Right kidney (tissue), 1 donor: Measurements from ENCODE around the gene RTN4R.

Source experiments
- DNase-seq: peaks from one replicate; pipeline ENCODE4 v3.0.0-alpha.2; 2016

Gene RTN4R

DNA sequence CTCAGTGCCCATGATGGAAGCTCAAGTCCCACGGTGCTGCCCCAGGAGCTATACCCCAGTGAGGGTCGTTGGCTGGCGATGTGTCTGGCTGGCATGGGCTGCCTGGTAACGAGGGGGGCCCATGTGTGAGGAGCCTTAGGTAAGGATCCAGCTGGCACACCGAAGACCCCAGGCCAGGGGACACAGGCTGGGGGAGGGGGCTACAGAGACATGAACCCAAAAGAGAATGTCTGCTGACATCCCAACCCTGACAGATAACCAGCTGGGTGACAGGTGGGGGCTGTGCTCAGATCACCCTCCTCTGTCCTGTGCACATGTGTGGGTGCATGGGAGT, 39.2 kb downstream of the RTN4R start:
- DNase-seq = no peak

GRCh38 chr22:20228055-20228938, 39.8 kb downstream of the RTN4R start:
- no peak for DNase-seq

DNA sequence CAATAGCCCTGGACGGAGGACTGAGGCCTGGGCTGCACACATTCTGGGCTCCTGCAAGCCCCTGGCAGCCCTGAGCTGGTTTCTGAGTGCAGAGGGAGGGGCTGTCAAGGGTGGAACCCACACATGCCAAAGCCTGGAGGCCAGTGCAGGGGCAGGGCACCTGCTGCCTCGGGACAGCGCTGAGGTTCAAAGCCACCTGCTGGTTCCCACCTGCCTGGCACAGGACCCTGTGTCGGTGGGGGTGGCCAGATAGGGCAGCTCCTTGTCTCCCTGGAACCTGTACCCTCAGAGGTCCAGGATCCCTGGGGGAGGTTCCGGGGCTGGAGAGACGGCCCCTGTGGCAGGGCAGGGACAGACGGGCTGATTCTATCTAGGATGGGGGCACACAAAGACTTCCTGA, 40.8 kb downstream of the RTN4R start:
- no peak for DNase-seq

DNA sequence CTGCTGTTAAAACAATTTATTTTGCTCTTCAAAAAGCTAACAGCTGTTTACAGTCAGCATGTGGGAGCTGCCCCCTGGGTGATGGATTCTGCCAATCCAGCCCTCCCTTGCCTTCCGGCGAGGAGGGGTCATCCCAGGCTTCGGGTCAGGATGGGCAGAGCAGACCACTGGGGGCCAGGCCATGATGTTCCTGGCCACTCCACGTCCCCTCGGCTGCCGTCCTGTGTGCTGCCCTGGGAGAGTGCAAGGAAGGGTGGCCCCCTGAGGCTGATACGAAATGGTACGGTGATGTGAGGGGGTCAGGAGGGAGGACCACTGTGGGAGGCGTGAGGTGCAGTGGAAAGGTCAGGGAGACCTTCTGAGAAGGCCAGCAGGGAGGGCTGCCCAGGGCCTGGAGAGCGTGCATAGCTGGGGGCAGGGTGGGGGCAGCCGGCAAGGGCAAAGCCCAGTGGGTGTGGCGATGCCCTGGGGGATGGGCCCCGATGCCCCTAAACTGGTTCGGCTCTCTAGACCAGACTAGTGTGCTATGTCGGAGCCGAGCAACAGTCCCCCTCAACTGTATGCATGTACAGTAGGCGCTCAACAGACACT, 41.3 kb downstream of the RTN4R start:
- DNase-seq = no peak

DNA sequence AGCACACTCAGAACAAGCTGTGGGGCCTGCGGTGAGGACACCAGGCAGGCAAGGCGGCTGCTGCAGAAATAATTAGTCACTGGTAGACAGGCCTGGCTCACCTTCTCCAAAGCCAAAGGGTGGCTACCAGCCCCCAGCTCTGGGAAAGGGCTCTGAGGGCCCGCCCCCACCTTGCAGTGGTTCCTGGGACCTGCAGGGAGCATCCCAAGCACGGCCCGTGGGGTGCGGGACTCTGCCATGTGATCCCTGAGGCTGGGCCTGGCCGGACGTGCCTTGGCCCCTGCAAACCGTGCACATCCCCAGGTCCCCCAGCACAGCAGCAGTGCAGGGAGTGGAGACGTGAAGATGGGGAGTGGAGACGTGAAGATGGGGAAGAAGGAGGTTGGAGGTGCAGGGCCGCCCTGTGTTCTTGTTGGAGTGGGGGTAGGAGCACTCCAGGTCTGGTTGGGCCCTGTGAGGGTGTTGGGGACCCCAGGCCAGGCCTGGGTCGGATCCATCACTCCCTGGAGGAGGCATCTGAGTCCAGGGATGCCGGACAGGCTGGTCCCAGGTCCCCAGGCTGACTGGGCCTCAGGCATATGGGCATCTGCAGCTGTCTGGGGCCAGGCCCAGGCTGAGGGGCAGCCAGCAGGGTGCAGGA, 41.9 kb downstream of the RTN4R start:
- DNase-seq = no peak

DNA sequence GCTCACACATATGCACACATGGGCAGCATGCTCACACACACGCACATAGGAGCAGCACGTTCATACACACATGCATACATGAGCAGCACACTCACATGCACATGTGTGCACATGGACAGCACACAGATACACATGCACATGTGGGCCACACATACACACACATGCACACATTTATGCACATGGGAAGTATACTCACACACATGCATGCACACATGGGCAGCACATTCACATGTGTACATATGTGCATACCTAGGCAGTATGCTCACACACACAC, 42.5 kb downstream of the RTN4R start:
- no peak for DNase-seq

- DNase-seq = no peak
Observed at GRCh38 chr22:20224917-20225692, 43.0 kb downstream of the RTN4R start.

- no peak for DNase-seq
Observed at GRCh38 chr22:20224256-20224626, 43.9 kb downstream of the RTN4R start.

GRCh38 chr22:20223421-20224255, 44.5 kb downstream of the RTN4R start:
- no peak for DNase-seq

GRCh38 chr22:20222764-20223420, 45.2 kb downstream of the RTN4R start:
- no peak for DNase-seq

DNA sequence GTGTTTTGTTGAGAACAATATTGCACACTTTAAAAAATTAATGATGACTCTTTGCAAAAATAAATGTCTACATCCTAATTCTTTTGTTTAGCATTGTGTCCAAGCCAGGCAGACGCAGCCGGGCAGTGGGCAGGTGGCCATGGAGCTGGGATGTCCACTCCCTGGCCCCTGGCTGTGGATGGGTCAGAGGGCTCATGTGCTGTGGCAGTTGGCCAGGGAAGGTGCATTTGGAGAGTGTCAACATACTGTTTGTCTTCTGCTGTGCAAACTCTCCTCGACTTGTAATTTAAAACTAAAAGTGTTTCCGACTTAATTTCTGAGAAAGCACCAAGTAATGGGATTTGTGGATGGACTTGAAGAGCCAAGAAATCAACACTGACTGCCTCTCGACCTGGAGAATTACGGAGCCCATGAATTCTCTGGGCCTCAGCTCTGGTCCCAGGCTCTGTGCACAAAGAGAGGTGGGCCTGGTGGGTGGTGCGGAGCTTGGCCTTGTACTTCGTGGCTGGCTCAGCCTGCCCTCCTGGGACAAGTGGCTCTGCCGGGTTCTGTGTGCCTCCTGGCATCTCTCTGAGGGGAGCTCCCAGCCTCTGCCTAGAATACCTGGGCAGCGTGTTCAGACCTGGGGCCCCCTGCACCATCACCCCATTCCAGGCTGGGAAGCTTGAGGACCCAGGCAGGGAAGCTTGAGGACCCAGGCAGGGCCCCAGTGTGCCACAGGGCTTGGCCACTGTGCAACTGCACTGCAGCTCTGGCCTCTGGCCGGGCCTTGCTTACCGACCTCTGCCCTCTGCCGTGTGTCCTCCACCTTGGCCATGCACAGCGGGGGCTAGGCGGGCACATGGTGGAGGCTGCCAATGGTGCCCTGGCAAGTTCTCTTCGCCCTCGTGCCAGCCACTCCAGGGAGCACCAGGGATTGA, 46.4 kb downstream of the RTN4R start:
- DNase-seq = no peak

DNA sequence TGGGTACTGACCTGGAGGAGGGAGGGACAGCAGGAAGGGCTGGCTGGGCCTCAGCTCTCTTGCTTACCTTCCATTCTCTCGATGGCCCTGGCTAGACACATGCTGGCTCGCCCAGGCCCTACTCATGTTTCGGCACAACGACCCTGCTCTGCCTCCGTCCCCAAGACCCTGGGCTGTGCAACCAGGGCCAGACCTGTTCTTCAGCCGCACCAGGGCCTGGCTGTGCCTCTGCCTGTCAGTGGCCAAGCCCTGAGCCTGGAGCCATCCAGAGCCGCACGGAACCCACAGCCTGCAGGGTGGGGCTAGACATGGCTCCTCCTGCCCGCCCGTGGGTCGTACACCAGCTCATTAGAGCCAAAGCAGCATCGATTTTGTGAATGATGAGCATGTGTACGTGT, 47.5 kb downstream of the RTN4R start:
- DNase-seq = no peak

- DNase-seq = no peak
Observed at GRCh38 chr22:20219667-20220628, 48.2 kb downstream of the RTN4R start.

GRCh38 chr22:20218987-20219386, 49.1 kb downstream of the RTN4R start:
- no peak for DNase-seq

DNA sequence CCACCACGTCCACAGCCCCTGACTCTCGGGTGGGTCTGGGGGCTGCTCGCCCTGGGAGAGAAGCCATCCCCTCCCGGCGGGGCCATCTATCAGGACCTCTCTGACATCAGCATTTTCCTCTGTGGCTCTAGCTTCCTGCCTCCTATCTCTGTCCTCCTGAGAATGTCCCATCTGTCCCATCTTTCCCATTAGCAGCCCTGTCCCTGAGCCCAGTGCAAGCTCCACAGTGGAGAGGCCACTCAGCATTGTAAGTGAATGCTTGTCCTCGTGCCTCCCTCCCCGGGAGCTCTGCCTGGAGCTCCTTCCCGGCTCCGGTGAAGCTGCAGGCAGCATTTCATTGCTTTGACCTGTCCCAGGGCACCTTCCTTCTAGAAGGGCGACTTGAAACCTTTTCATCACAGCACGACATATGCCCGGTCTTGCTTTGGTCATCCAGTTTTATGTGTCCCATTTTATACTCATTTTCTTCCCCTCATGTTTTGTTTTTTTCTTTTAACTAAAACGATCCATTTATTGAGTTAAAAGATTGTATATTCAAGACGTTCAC, 49.7 kb downstream of the RTN4R start:
- DNase-seq = no peak

- no peak for DNase-seq
Observed at GRCh38 chr22:20217563-20217962, 50.6 kb downstream of the RTN4R start.

- no peak for DNase-seq
Observed at GRCh38 chr22:20216863-20217499, 51.1 kb downstream of the RTN4R start.

DNA sequence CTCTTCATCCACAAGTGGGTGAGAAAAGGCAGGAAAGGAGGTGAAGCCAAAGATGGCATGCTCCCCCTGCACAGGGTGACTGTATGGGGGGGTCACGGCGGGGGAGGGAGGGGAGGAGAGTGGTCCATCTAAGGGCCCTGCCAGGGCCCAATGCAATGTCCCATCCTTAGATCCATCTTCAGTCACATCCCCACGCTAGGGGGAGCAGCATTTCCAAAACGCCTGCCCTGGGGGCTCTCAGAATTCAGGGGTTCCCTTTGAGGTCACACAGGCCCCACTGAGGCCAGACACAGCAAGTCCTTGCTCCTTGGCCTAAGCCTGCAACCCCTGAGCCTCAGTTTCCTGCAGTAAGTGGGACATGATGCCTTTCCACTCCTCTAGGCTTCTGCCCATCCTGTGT, 52.4 kb downstream of the RTN4R start:
- no peak for DNase-seq

GRCh38 chr22:20214853-20215252, 53.3 kb downstream of the RTN4R start:
- DNase-seq = no peak
